Endothelial cell of umbilical vein (primary cell): ENCODE measurements around the gene COA3.
A peak's percentile ranks its signal among the peaks of the same experiment; 100 is the strongest.

Experiments
- EZH2 ChIP-seq: IDR thresholded peaks from 2 replicates; pipeline ENCODE4 v1.6.1; 2012; ENCODE audit warnings: borderline replicate concordance, low read depth, mild to moderate bottlenecking, moderate library complexity, low read length, inconsistent platforms; ENCODE audit not compliant: severe bottlenecking
- FOS ChIP-seq: IDR thresholded peaks from 2 replicates; pipeline ENCODE4 v1.6.1; 2011; ENCODE audit warnings: mild to moderate bottlenecking, low read length, moderate library complexity, borderline replicate concordance; ENCODE audit not compliant: insufficient read depth
- GATA2 ChIP-seq: IDR thresholded peaks from 2 replicates; pipeline ENCODE4 v1.7.0; 2011; ENCODE audit warnings: low read depth, mild to moderate bottlenecking, moderate library complexity, mixed read lengths, low read length; ENCODE audit not compliant: insufficient read length, insufficient read depth
- JUN ChIP-seq: IDR thresholded peaks from 2 replicates; pipeline ENCODE4 v1.6.1; 2011; ENCODE audit warnings: borderline replicate concordance, low read depth; ENCODE audit not compliant: insufficient read length, insufficient read depth
- MYC ChIP-seq: IDR thresholded peaks from one replicate; pipeline ENCODE4 v1.6.1; 2011; ENCODE audit warnings: mild to moderate bottlenecking, low read depth, low read length
- POLR2A ChIP-seq: IDR thresholded peaks from 2 replicates; pipeline ENCODE4 v1.6.1; 2012; ENCODE audit warnings: low read depth, mild to moderate bottlenecking, control low read depth, low read length
- POLR2AphosphoS5 ChIP-seq: IDR thresholded peaks from 2 replicates; pipeline ENCODE4 v1.6.1; 2012; ENCODE audit warnings: low read depth, mild to moderate bottlenecking, control low read depth, low read length, moderate library complexity; ENCODE audit not compliant: insufficient read depth
- TF ChIP-seq, protein P1 (sequence below), 2 donors: IDR thresholded peaks; 1 replicate in 1 of 2; 2 replicates in 1 of 2; pipeline ENCODE4 v1.5.1; 2011; ENCODE audit warnings: low read length in 2 of 2, mild to moderate bottlenecking in 2 of 2, moderate library complexity in 2 of 2, control low read depth in 1 of 2, inconsistent platforms in 1 of 2, low read depth in 1 of 2; ENCODE audit not compliant: insufficient read depth in 1 of 2; ENCODE audit errors: extremely low read depth in 1 of 2
- TF ChIP-seq, protein P2 (sequence below): IDR thresholded peaks from 2 replicates; pipeline ENCODE4 v1.6.1; 2011; ENCODE audit not compliant: insufficient read depth, insufficient read length

DNA sequence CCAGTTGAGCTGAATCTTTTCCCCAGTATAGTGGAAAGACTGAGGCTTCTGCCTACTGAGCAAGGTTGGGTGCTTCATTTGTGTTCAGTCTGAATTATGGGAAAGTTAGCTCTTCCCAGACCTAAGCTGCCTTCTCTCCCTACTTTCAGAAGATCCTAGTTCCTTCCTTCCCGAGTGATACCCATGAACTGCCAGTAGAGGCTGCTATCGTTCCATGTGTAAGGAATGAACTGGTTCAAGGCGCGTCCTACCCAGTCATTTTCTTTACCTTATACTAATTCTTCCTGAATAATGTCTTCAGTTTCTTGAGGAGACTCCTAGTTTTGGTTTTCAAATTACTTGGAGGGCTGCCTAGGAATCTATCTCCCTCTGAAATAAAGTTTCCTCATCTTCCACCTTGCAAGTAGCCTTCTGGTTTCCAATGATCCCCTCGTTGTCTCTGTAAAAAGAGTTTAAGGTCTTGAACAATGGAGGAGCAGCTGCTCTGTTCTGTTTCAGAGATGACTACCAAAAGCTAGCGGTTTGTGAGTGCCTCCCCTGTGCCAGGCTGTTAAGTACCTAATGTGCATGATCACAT is 44.9 kb upstream of the COA3 start:
- TF ChIP-seq EZH2: no peak
- TF ChIP-seq, protein P1, sequence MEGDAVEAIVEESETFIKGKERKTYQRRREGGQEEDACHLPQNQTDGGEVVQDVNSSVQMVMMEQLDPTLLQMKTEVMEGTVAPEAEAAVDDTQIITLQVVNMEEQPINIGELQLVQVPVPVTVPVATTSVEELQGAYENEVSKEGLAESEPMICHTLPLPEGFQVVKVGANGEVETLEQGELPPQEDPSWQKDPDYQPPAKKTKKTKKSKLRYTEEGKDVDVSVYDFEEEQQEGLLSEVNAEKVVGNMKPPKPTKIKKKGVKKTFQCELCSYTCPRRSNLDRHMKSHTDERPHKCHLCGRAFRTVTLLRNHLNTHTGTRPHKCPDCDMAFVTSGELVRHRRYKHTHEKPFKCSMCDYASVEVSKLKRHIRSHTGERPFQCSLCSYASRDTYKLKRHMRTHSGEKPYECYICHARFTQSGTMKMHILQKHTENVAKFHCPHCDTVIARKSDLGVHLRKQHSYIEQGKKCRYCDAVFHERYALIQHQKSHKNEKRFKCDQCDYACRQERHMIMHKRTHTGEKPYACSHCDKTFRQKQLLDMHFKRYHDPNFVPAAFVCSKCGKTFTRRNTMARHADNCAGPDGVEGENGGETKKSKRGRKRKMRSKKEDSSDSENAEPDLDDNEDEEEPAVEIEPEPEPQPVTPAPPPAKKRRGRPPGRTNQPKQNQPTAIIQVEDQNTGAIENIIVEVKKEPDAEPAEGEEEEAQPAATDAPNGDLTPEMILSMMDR (IDR thresholded peaks at IDR 0.05; ENCODE audit: extremely low read depth in 1 of 2, insufficient read depth in 1 of 2, low read depth in 1 of 2, low read length in 2 of 2): peak; percentile 91 to 92
- TF ChIP-seq POLR2A: no peak
- no peak for TF ChIP-seq POLR2AphosphoS5
- TF ChIP-seq MYC: no peak
- TF ChIP-seq FOS: no peak
- TF ChIP-seq, protein P2, sequence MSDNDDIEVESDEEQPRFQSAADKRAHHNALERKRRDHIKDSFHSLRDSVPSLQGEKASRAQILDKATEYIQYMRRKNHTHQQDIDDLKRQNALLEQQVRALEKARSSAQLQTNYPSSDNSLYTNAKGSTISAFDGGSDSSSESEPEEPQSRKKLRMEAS: no peak
- TF ChIP-seq JUN: no peak
- no peak for TF ChIP-seq GATA2
